NCI-H1436 (cell line): ENCODE data around the gene RNF141.

ENCODE experiments used
- DNase-seq: peaks from one replicate; lab custom pipeline; 2025; lab: John Stamatoyannopoulos, UW

Gene RNF141

DNA sequence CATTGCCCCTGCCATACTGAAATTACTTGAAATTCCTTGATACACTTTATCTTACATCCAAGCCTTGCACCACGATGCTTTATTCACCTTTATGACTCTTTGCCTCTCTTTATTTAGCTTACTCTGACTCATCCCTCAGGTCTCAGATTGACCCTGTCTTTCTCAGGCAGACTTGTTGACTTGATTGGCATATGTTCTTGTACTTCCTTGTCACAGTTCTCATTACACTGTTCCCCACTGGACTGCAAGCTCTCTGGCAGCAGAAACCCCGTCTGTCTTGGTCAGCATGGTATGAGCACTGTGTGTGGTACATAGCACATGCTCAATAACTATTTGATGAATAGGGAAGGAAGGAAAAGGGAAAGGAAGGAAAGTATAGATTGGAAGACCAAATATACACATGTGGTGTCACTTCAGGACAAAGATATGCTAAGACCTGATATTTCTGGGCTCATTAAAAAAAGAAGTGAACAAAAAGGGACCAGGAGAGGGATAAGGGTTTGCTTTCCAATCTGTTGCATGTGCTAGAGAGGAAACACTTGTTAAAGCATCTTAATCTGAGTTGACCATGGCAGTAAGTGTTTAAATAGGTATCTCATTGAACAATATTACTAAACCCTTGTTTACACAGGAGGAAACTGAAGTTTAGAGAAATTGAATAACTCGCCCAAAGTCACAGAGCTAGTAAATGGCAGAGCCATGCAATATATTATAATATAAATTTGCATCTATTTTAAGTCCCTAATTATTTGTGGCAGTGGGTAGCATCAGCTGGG is 20.2 kb upstream of the RNF141 start:
- DNase-seq, result no peak

DNA sequence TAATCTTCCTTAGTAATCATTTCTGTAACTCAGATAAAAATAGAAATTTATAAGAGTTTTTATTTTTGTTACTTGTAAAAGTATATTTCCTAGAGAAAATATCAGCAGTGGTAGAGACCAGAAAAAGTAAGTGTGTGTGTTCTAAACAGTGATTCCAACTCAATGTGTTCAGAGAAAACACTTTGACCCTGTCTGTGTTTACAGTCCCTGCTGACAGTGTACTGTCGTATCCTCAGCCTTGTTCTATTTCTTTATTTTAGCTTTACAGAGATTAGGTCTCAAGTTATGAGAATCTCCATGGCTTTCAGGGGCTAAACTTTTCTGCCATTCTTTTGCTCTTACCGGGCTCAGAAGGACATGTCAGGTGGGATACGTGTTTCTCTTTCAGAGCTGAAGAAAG is 17.3 kb upstream of the RNF141 start:
- DNase-seq, result no peak

DNA sequence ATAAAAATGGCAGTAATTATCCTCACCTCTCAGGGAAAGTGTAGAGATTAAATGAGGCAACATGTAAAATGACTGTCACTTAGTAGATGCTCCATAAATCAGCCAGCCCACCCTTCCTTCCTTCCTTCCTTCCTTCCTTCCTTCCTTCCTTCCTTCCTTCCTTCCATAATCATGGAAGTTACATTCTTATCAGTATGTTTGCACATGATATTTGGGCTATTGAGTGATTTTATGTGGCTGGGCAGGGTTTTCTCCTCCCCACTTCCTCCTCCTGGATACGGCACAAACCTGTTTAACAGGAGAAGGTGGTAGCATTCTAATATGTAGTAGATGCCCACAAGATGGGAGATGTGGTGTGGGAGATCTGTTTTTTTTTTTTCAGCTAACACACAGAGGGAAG is 15.6 kb upstream of the RNF141 start:
- no peak for DNase-seq

DNA sequence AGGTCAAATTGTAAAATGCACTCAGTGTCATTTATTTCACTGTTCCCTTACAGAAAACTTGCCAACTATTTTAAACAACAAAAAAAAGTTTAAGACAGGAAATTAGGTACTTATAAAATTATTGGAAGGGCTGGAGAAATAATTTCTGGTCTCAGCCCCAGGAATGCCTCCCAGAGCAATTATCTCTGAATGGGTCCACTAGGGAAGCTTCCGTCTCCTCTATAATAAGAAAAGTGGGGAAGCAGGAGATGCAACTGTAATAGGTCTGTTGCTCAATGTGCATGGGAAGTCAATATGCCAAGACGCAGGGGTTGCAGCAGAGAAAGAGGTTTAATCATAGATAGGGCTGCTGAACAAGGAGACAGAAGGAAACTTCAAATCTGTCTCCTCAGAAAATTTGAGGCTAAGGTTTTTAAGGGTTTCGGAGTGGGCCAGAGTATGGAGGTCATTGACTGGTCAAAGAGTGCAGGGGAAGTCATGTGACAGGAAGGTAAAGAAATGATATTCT is 10.9 kb upstream of the RNF141 start:
- DNase-seq, result no peak

DNA sequence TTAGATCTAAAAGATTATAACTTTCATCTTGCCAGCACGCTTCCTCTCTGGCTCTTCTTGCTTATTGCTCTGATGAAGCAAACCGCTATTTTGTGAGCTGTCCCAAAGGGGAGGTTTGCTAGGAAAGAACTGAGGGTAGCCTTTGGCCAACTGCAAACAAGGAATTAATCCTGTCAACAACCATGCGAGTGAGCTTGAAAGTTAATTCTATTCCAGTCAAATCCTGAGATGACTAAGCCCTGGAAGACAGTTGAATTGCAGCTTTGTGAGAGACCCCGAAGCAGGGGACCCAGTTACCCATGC is 10.3 kb upstream of the RNF141 start:
- no peak for DNase-seq

DNA sequence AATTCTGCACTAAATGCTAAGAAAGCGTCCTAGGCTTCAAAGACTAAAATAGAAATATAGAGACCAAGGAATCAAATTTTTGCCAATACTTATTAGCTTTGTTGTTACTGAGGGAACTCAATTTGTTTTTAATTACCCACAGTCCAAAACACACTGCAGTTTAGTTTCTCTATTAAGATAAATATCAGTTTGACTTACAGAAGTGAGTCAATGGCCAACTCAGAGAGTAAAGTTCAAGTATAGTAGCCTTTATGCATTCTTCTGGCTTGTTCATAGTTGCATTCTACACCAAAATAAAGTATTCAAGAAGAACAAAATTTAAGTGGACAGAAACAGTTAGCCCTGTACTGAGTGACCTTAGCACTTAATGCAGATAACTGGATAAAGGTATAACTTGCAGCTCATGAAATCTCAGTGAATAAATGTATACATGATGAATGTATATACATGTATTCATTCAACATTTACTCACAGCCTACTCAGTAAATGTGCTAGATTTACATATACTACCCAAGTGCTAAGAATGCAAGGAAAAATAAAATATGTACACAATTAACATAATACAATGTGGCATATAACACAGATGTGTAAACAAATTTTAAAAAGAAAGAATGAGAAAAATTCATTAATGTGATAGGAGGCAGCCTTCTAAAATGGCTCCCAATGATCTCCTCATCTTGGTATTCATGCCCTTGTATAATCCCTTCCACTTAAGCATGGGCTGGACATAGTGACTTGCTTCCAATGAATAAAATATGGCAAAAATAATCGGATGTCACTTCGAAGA is 9.7 kb upstream of the RNF141 start:
- DNase-seq, result no peak

DNA sequence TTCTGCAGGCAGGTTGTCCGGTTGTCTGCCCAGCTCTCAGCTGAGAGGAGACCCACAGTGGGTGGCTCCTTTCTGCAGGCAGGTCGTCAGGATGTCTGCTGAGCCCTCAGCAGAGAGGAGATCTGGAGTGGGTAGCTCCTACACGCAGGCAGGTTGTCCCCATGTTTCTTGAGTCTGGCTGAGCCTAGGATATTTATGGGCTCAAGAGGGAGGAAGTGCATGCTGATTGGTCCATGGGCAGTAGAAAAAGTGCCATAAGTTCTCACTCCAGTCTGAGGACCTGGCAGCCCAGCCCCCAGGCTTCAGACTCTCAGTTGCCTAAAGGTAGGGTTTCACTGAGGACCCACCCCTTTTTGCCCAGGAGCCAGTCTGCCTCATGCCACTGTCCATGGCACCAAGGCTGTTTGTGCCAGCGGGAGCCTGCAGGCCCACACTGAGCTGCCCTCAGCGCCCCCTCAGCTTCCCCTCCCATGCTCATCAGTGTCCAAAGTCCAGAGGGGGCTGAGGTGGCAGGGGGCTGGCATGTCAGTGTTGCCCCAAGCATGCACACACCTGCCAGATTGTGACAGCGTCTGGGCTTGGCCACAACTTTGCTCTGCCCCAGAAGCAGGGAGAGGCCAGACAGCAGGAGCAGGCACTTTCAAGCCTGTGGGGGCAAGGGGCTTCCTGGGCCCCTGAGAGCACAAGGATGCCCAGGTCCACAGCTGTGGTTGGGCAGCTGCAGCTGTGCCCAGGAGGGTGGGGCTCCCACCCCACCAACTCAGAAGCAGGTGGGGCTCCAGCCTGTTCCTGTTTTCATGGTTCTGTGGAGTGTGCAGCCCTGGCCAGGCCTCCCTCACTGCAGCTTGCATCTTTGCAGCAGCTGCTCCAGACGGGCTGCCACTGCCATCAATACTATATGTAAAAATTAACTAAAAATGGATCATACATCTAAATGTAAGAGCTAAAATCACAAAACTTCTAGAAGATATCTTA is 3.8 kb upstream of the RNF141 start:
- no peak for DNase-seq

DNA sequence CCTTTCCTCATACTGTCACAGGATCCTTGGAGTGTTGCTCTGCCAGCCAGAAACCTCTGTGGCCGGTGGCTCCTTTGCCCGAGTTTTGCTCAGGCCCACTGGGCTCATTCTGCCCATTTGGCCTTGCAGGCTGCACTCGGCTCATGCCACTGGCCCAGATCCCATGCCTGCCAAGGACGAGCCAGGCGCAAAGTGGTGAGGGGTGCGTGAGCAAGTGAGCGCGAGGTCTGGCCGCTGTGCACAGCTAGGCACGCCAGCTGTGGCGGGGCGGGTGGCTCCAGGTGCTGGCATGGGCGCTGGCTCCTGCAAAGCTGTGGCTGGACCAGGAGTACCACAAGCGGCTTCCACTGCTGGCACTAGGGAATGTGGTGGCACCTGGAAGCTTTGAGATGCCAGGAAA is 2.8 kb upstream of the RNF141 start:
- no peak for DNase-seq

DNA sequence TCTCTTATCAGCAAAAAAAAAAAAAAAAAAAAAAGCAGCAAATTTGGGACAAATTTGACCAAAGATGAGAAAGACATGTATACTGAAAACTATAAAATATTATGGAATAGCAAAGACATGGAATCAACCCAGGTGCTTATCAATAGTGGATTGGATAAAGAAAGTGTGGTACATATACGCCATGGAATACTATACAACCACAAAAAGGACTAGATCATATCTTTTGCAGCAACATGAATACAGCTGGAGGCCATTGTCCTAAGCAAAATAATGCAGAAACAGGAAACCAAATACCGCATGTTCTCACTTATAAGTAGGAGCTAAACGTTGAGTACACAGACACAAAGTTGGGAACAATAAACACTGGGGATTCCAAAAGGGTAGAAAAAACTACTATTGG is 1.8 kb upstream of the RNF141 start:
- DNase-seq, result no peak

DNA sequence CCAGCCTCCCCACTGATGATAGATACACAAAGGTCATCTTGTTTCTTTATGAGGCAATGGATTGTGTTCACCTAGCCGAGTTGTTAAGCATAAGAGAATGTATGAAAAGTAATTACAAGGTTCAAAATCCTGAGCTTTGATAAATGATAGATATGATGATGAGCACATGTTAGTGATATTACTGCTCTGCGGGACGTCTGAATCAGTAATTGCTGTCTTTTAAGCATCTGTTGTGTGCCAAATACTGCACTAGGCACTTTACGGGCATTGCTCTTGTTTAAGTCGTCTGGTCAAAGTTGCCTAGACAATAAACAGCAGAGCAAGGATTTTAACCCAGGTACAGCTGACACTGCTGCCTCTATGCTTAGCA is 559 bp upstream of the RNF141 start:
- DNase-seq, result no peak

DNA sequence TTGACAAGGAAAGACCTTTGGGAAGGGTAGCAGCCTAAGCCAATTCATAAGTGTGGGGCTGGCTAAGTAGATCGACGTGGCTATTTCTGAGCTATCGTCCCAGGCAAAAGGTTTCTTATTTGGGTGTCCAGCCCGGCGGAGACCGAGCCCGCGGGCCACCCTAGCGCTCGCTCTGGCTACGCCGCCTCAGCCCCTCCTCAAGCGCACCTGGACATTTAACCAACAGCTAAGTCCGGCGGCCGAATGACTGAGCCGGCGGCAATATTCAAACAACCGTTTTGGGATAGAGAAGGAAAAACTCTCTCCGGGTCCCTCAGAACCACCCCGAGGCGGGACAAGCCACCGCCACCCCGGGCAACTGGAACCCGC is 457 bp downstream of the RNF141 start:
- DNase-seq, result no peak

DNA sequence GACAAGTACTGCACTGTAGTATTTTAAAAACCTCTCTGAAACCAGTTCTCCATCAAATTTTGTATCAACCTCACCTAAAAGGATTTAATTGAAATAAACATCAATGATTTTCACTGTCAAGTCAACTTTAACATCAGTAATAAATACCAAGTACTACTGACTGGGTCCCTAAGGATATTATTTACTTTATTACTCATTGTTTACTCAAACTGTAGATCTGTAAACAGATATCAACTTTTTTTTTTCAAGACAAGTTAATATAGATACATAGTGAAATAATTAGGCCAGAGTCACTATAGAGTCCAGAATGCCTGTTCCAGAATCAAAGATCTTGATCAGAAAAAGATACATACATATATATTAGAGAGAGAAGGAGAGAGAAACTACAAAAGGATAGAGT is 1.6 kb downstream of the RNF141 start:
- no peak for DNase-seq

DNA sequence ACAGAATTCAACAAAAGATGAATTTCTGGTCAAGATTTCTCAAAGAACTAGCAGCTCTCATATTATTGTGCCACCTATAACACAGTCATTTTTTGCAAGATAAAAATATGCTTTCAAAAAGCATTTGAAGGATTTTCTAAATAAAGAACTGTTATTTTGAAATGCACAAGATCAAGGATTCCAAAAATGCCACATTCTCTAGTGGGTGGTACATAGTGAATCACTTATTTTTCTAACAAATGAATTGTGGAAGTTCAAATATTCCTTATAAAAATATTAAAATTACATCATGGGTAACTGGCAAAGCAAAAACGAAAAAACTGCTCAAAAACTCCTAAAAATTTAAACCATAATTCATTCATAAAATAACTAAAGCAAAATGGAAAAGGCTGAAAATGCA is 2.1 kb downstream of the RNF141 start:
- DNase-seq, result no peak

DNA sequence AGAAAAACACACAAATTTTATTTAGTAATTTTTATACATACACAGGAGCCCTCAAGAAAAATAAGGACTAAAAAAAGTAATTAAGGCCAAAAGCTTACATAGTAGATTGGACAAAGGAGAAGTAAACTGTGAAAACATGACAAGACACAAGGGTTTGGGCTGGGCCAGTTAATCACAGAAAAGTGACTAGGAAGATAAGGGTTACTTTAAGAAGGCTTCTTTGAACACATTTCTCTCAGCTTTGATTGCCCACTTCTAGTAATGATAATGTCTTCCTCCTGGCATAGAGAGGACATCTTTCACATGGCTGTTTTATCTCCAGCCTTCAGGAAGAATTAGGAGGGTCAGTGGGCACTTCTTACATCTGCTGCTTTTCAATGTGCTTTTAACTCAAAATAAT is 3.4 kb downstream of the RNF141 start:
- DNase-seq, result no peak

DNA sequence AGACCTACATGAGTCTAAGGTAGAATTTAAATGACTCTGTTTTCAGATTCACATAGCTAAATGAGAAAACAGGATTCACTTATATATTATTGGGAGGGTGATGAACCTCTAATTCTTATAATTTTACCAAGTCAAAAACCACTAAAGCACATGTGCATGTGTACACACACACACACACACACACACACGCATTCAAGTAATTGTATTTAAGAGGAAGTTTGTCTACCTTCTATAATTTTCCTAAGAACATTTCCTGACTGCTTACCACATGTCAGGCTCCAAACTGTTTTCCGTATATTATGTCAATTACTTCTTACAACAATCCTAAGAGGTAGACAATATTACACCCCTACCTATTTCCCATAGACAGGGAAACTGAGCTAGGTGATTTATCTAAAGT is 6.7 kb downstream of the RNF141 start:
- DNase-seq, result no peak

DNA sequence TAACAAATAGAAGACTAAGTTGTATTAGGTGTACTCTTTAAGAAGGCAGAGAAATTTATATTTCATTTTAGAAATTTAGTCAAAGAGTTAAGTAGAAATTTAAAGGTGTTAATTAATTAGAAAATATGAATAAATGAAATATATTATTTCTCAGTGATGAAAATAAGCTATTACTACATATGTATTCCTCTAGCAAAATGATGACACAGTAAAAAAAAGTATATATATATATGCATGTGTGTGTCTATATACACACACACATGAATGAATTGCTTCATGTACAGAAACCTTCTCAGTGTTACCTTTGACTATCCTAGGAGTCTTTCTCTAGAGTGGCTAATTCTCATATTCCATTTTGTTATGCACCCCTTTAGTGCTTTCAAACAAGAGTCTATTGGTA is 7.7 kb downstream of the RNF141 start:
- no peak for DNase-seq

DNA sequence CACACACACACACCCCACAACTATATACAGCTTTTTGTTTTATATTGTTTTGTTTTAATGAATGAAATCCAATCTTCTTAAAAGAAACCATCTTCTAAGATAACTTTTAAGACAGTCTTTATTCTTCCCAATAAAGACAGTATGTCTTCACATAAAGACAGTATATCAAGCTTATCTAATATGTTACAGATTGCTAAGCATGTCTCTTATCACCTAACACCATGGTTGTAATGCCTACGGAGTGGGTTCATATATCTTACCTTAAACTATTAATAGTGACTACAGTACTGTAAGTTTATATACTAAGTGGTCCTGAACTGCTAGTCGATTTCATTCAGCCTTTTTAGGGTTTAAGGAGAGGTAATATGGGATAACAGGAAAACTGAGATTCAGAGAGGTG is 8.5 kb downstream of the RNF141 start:
- DNase-seq, result no peak

DNA sequence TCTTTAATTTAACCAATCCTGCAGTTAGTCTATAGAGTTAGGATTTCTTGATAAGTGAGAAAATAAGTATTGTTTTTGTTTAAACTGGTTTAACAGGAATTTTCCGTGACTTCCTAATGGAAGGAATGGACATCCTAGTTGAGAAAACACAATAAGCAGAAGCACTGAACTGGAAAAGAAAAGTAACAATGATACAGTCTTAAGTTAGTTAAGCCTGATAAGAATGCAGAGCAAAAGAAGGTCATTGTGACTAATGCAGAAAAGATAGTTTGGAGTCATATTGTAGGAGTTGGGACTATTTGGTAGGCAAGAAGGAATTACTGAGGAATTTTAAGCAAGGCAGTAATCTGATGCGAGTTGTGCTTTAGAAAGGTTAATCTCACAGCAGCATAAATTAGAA is 11.7 kb downstream of the RNF141 start:
- no peak for DNase-seq

DNA sequence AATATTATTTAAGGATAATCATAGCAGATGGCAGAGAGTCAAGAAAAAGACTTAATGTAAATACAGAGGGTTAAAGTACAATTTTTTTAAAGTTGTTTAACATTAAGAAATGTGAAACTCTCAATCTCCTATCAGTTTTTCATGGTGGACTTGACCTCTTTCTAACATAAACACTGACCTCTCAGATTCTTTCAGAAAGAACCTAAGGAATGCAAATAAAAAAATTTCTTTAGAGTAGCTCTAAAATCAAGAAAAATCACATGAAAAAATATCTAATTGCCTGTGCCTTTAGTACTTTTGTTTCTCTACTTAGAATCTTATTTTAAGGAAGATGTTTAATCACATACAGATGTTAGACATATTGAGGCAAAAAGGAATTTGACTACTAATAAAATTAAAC is 12.9 kb downstream of the RNF141 start:
- no peak for DNase-seq

DNA sequence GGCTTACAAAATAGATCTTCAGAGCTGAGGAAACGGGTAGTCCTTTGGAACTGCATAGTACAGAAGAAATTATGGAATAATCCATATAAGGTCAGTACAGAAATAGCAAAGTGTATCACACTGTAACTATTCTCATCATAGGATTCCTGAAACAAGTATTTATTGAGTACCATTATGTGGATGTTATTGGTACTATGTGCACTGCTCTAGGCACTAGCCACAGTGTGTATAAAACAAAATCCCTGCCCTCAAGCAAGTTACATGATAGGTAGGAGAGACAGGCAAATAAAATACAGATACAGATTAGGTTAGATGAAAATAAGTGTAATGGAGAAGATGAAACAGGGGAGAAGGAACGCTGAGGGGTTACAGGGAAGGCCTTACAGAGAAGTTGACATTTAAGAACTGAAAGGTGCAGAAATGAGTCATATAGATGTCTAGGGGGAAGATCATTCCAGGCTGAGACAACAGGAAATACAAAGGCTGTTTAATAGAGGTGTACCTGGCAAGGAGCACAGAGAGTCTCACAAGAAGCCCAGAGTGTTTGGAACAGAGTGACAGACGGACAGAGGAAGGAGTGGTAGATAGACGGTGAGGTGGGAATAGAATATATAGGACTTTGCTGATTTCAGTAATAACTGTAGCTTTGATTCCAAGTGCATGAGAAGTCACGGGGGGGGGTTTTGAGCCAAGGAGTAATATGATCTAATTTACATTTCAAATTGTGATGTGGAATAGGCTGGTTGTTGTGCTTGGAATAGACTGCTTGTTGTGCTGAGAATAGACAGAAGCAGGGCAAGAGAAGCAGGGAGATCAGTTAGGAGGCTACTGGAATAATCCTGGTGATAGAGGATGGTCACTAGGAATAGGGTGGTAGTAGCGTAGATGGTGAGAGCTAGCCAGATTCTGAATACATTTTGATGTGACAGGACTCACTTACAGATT is 13.7 kb downstream of the RNF141 start:
- no peak for DNase-seq

DNA sequence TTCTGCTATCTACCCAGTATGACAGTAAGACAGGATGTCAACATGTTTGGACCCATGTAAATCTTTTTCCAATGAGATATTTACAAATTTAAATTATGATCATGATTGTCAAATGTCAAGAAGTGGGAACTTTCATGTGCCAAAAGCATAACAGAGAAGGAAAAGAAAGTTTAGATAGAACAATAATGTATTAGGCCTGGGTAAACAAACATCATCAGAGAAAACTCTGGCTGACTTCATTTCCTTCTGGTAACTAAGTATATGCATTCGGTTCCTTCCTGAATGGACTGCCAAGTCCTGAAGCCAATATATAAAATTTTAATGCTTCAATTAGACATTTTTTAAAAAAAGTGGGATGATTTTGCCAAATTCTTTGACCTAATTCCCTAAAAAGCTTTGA is 16.5 kb downstream of the RNF141 start:
- DNase-seq, result no peak

DNA sequence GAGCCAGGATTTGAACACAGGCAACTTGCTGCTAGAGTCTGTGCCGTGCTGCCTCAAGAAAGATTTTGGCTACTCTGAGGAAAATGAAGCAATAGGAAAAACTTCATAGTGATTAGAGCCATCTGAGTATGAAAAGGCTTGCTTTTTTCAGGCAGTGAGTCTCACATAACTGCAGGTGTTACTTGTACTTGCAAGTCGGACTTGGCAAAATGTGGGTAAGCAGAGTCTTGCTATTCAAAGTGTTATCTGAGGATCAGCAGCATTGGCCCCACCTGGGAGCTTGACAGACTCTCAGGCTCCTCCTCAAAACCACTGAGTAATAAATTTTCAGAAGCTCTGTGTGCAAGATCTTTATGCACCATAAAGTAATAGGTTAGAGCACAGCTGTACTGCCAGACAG is 18.1 kb downstream of the RNF141 start:
- no peak for DNase-seq
